Measurements from ENCODE around the gene DMPK.

Gene DMPK

DNA sequence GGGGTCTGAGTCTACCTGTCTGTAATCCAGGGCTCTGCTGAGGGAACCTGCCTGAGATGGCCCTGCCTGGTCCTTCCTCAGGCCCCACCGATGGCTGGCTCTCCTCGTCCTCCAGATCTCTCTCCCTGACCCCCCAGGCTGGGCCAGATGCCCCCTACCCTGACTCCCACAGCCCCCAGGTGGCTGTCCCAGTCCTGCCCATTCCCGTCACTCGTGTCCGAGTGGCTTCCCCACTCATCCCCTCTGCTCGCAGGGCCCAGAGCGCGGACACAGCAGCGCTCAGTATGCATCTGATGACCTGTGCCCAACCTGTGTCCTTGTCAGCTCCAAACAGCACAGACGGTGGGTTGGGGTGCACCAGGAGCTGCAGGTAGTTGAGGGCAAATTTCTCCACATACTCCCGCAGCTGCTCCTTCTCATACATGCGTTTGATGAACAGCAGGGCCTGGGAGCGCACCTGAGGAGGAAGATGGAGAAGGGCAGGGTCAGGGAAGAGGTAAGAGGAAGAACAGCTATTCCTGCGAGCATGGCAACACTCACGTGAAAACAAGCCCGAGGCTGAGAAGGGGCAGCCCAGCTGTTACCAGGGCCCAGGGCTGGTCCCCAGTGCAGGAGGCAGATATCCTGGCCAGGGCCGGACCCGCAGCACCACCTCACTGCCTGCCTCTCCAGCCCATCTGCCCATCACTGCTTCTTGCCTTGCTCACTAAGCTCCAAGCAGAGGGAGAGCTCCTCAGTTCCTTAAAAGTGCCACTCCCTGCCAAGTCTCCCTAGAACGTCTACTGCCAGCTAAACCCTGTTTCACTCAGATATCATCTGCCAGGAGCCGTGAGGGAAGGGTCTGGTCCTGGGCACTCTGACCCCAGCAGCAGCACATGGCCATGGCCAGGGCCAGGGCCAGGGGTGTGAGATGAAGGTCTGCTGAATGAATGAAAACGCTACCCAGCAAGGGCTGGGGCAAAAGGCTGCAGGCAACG is 43.9 kb upstream of the DMPK start:
- H3K36me3 Mint-ChIP-seq (ENCODE audit: low read depth): peaks cover 48% of the 10 kb centered on the region
- no peak overlapping the region for H3K4me3 Mint-ChIP-seq
- H3K27ac Mint-ChIP-seq: no peak overlapping the region
- H3K27me3 Mint-ChIP-seq (ENCODE audit: low read depth): no peaks in the 10 kb centered on the region
- peaks cover 5% of the 10 kb centered on the region for H3K4me1 Mint-ChIP-seq
- TF ChIP-seq, protein P1, sequence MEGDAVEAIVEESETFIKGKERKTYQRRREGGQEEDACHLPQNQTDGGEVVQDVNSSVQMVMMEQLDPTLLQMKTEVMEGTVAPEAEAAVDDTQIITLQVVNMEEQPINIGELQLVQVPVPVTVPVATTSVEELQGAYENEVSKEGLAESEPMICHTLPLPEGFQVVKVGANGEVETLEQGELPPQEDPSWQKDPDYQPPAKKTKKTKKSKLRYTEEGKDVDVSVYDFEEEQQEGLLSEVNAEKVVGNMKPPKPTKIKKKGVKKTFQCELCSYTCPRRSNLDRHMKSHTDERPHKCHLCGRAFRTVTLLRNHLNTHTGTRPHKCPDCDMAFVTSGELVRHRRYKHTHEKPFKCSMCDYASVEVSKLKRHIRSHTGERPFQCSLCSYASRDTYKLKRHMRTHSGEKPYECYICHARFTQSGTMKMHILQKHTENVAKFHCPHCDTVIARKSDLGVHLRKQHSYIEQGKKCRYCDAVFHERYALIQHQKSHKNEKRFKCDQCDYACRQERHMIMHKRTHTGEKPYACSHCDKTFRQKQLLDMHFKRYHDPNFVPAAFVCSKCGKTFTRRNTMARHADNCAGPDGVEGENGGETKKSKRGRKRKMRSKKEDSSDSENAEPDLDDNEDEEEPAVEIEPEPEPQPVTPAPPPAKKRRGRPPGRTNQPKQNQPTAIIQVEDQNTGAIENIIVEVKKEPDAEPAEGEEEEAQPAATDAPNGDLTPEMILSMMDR (IDR thresholded peaks at IDR 0.05; ENCODE audit: unreplicated experiment in 3 of 3): no peak
- H3K9me3 Mint-ChIP-seq: no peaks in the 10 kb centered on the region

DNA sequence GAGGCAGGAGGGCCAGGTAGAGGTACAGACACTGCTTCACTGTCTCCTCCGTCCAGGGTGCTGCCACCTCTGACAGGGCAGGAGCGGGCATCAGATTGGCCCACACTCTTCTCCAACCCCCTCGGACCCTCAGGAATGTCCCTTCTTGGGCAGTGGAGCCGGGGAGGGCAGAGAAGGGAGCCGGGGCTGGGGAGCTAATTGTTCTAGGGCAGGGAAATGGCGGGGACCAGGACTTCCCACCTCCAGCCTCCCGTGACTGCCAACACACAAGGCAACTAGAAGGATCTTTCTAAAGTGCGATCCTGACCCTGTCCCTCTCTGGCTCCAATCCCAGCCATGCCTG is 42.9 kb upstream of the DMPK start:
- no peaks in the 10 kb centered on the region for H3K9me3 Mint-ChIP-seq
- H3K36me3 Mint-ChIP-seq (ENCODE audit: low read depth): peaks cover 46% of the 10 kb centered on the region
- TF ChIP-seq, protein P1 (IDR thresholded peaks at IDR 0.05; ENCODE audit: unreplicated experiment in 3 of 3): no peak
- H3K4me3 Mint-ChIP-seq: no peak overlapping the region
- H3K4me1 Mint-ChIP-seq: peaks cover 5% of the 10 kb centered on the region
- H3K27ac Mint-ChIP-seq: no peak overlapping the region
- H3K27me3 Mint-ChIP-seq (ENCODE audit: low read depth): no peaks in the 10 kb centered on the region

DNA sequence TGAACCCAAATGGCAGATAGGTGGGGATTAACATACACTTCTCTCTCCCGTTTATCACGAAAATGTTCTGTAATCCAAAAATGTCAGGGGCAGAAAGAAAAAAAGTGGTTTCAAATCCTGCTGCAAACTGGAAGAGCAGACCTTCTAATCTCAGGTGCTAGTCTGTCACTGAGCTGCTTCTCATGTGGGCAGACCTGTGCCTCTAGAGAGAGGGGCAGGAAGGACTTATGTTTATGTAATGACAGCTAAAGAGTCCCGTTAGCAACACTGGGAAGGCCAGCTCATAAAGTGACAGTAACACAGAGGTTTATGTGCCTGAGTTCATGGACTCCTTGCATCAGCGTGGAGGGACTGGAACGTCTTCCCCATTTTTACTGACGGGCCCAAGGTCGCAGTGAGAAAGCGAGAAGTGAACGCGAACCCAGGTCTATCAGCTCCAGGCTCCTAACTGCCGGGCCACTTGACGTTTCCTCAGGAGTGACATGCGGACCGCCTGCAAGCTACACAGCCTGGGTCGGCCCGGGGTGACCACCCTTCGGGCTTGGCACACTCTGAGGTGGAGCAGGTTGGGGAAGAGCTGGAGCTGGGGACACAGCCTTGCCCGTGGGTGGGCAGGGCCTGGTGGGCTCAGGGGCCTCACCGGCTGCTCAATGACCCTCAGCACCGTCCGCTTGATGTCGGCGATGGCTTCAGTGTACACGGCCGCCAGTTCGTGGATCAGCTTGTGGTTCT is 42.4 kb upstream of the DMPK start:
- Mint-ChIP-seq H3K9me3 (no peaks in the 10 kb centered on the region), H3K27me3 (ENCODE audit: low read depth) (no peaks in the 10 kb centered on the region), H3K4me3 (no peak overlapping the region), H3K36me3 (ENCODE audit: low read depth) (peaks cover 43% of the 10 kb centered on the region), H3K27ac (peak overlapping the region in 1 of 3 experiments; percentile 12), H3K4me1 (peaks cover 5% of the 10 kb centered on the region)
- TF ChIP-seq, protein P1 (IDR thresholded peaks at IDR 0.05; ENCODE audit: unreplicated experiment in 3 of 3): no peak

DNA sequence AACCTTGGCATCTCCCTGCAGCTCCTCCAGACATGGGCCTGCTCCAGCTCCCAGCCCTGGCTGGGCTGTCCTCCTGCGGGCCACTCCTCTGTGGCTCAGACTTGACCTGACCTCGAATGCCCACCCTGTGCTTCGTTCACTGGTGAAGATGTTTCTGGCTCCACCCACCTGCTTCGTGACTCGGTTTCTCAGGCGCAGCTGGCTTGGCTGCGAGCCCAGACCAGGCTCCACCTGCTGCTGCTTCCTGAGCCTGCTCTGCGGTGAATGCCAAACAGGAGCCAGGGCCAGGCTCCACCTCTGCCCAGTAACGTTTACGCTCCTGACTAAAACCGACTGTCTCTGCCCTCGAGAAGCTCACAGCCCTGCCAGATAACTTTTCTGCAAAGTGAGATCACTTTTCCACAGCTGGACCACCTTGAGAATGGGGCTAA is 41.8 kb upstream of the DMPK start:
- H3K27me3 Mint-ChIP-seq (ENCODE audit: low read depth): no peaks in the 10 kb centered on the region
- H3K4me3 Mint-ChIP-seq: no peak overlapping the region
- peaks cover 5% of the 10 kb centered on the region for H3K4me1 Mint-ChIP-seq
- TF ChIP-seq, protein P1 (IDR thresholded peaks at IDR 0.05; ENCODE audit: unreplicated experiment in 3 of 3): no peak
- peaks cover 41% of the 10 kb centered on the region for H3K36me3 Mint-ChIP-seq (ENCODE audit: low read depth)
- H3K9me3 Mint-ChIP-seq: no peaks in the 10 kb centered on the region
- peak overlapping the region in 1 of 3 experiments; percentile 12 for H3K27ac Mint-ChIP-seq

DNA sequence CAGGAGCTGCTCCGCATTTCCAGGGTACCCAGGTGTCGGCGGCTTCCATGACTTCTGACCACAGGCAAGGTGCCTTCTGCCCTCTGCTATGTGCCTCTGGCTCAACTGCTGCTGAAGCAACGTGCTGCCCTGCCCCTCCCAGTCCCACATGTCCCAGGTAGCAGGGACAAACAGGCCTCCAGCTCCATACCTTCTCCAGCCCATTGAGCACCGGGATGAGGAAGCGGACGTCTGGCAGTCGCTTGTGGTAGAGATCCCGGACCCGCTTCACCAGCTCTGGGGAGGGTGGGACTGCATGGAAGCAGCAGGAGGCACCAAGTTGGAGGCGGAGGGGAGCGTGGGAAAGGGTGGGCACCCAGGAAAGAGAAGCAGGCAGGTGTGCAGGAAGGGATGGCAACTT is 40.9 kb upstream of the DMPK start:
- Mint-ChIP-seq H3K27ac (no peak overlapping the region), H3K36me3 (ENCODE audit: low read depth) (peaks cover 32% of the 10 kb centered on the region), H3K4me3 (no peak overlapping the region), H3K27me3 (ENCODE audit: low read depth) (no peaks in the 10 kb centered on the region), H3K4me1 (peaks cover 5% of the 10 kb centered on the region), H3K9me3 (no peaks in the 10 kb centered on the region)
- TF ChIP-seq, protein P1 (IDR thresholded peaks at IDR 0.05; ENCODE audit: unreplicated experiment in 3 of 3): no peak
